ENCODE results near the gene CBY3.
"Not testable (repeated sequence)": the region's sequence is repeated elsewhere in the genome, so short reads cannot be mapped to it uniquely, and the experiment has no call there.

The CBY3 gene

GRCh38 chr5:179680780-179681401 lies at the start of gene CBY3:
CBY3 (minus strand) TSS chr5:179681034; CDS start chr5:179680918, 116 bp downstream.
- no peak for DNase-seq

DNA sequence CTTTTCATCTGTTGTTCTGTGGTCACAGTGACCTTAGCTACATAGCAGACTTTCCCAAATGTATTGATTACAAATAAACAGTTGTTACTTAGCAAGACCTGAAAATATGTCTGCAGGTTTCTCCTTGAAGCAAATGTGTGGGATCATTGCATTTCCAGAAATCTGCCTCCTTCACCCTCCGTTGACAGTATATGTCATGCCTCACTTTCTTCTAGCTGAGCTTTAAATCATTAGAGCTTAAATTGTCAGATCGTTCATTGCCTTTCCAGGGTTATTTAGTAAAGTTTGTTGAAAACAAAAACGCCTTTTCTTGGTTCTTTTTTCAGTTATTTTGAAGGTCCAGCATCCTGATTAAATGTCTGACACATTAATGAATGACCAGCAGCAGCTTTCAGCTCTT lies 49.5 kb upstream of the CBY3 start:
- DNase-seq, result no peak

GRCh38 chr5:179729727-179730126 lies 48.9 kb upstream of the CBY3 start:
- DNase-seq, result no peak

GRCh38 chr5:179729303-179729702 lies 48.5 kb upstream of the CBY3 start:
- DNase-seq, result no peak

DNA sequence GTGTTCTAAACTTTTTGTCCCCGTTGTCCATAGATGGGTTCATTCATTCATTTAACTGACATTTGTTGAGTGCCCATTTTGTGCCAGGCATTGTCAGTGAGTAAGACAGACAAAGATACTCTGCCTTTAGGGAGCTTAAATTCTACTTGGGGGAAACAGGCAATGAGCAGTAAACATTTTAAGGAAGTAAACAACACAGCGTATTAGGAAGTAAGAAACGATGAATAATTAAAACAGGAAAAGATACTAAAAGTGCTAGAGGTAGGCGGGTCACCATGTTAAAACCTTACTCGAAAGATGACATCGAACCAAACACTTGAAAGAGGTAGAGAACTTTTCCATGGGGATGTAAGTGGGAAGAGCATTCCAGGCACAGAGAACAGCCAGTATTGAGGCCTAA lies 46.3 kb upstream of the CBY3 start:
- DNase-seq, result no peak

DNA sequence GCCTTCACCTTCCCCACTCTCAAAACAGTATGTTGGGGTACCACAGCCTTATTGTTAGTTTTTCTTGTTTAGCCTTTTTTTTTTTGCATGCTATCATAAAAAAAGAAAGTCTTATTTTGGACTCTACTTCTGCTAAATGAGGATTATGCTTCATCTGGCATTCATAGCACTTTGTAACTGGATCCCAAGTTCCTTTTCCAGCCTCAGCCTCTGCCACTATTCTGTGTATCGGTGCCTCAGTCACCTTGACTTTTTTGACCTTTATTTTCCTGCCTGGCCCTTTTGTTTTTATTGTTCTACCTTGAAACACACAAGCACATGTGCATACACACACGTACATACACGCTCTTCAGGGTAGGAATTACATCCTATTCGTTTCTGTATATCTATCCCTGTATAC lies 43.3 kb upstream of the CBY3 start:
- DNase-seq, result no peak

DNA sequence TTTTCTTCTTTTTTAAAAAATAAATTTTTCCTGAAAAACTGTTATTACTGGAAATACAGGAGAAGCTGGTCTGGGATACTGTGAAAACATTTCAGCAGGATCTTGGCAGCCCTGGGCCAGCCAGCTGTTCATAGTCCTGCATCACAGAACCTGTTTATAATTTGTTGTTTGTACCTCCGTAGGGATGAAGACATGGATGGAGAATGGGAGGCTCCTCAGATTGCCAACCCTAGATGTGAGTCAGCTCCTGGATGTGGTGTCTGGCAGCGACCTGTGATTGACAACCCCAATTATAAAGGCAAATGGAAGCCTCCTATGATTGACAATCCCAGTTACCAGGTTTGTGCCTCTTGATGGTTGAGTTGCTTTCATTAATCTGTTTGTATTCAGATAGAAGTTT lies 39.4 kb upstream of the CBY3 start:
- no peak for DNase-seq

- peak; percentile 77 for DNase-seq
Measured at GRCh38 chr5:179716286-179716685, 35.5 kb upstream of the CBY3 start.

DNA sequence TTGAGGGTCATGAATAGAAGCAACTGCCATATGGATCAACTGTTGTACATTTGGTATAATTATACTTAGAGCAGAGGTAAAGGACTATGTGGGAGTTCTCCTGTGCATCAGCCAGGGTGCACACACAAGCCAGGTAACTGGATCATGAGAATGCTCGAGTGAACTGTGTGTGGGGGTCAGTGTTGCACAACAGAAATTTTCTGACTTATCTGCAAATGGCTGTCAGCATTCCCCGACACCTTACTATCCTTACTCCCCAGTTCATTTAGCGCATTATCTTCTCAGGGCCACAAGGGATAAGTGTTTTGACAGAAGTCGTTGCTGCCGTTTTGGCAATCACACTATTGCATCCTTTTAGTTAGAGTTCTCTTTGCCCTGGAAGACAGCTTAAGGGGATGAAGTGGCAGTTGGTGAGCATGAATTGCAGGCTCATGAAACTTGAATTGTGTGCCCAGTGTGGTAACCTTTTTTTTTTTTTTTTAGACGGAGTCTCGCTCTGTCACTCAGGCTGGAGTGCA lies 19.6 kb upstream of the CBY3 start:
- DNase-seq, result peak; percentile 81

DNA sequence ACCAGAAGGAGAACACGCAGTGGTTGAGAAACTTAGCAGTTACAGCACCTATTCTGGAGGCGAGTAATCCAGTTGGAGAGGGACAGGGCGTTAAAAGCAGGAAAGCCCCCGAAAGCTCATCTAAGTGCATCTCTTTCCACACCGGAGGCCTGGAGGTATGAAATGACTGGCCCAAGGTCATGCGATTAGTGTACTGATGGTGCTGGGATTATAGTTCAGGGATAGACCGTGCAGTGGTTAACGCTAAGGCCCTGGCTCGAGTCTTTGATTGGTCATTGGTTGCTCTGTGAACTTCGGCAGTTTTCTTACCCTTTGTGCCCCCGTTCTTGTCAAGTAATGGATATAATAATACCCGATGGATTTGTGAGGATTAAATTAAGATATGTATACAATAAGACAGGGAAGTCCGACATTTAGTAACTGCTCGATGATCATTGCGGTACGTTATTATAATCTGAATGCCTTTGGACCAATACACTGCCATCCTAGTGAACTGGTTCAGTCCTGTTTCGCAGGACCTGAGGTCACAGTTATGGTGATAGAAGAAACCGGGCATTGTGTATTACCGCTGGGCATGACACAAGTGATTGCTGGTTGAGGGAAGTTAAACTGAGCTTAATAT lies 18.9 kb upstream of the CBY3 start:
- DNase-seq, result peak; percentile 78

DNA sequence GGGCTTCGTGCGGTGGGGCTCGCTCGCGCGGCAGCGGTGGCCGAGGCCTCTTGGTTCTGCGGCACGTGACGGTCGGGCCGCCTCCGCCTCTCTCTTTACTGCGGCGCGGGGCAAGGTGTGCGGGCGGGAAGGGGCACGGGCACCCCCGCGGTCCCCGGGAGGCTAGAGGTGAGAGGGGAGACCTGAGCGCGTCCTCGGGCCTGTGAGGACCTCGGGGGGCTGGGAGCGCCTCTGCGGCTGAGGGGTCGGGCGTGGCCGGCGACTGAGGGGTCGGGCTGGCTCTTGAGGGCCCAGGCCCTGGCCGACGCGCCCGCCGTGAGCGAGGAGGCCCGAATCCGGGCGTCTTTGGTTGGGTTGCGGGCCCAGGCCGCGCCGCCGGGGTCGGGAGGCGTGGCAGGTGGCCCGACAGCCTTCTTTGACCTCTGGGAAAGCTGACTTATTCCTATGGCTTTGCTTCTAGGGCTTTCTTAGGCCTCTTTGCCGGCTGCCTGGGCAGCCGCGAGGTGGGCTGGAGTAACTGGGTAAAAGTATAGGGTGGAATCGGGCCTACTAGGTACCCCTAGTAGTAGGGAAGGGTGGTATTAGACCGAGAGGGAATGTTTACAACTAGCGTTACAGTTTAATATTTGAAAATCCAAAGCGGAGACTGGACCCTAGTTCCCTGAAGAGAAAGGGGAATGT lies 18.2 kb upstream of the CBY3 start, which contains the start of gene CANX:
TSS of gene CANX (plus strand) at position 33 of the 681 bp plus-strand sequence. CDS start 6,715 bp downstream, outside the sequence.
- peak; percentile 29 for DNase-seq

GRCh38 chr5:179697993-179698934 lies 17.4 kb upstream of the CBY3 start:
- DNase-seq, result peak; percentile 99

DNA sequence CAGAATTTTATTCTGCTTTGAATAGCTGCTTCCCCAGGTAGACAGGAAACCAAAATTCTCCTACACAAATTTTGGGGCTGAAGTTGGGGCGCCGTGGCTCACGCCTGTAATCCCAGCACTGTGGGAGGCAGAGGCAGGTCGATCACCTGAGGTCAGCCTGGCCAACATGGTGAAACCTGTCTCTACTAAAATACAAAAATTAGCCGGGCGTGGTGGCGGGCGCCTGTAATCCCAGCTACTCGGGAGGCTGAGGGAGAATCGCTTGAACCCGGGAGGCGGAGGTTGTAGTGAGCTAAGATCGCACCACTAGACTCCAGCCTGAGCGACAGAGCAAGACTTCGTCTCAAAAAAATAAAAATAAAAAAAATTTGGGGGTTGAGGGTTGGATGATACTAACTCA lies 16.7 kb upstream of the CBY3 start:
- DNase-seq, result not testable (repeated sequence)

- no peak for DNase-seq
Measured at GRCh38 chr5:179697108-179697507, 16.3 kb upstream of the CBY3 start.

DNA sequence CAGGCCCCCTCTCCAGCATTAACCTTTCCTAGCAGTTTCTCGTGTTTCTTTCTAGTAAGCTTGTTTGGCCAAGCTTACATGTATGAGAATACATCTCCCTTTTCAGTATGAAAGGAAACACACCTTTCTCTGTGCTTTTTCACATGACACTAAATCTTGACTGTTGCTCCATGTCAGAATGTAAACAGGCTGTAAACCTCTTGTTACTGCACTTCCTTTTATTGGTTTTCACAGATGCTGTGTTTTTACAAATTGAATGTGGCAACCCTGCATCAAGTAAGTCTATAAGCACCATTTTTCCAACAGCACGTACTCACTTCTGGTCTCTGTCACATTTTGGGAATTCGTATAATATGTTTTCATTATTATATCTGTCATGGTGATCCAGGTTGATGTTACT lies 15.8 kb upstream of the CBY3 start:
- peak; percentile 40 for DNase-seq

GRCh38 chr5:179694561-179694960 lies 13.7 kb upstream of the CBY3 start:
- DNase-seq, result no peak

GRCh38 chr5:179689212-179689611 lies 8.4 kb upstream of the CBY3 start:
- not testable (repeated sequence) for DNase-seq

- no peak for DNase-seq
Measured at GRCh38 chr5:179680014-179680779, 637 bp downstream of the CBY3 start.

- DNase-seq, result peak; percentile 89
Measured at GRCh38 chr5:179679014-179679674, 1.7 kb downstream of the CBY3 start.

GRCh38 chr5:179678223-179679013 lies 2.4 kb downstream of the CBY3 start:
- peak; percentile 98 for DNase-seq

GRCh38 chr5:179668391-179668790 lies 12.4 kb downstream of the CBY3 start:
- DNase-seq, result peak; percentile 87

Data from hematopoietic multipotent progenitor cell treated with erythropoietin and hydrocortisone succinate and interleukin-3 and kit ligand, for 6 days (in vitro differentiated cells).